ENCODE measurements around the gene HBEGF. TPM values are rescaled to one million over a fixed set of nuclear protein-coding genes. Genes with fewer than 3 reads are reported as not detected.

HBEGF gene
- total RNA-seq, 4 donors from 2014 or later, result 4.7 to 17.4 (median 6.6) TPM

GRCh38 chr5:140298183-140298601 lies 48.2 kb downstream of the HBEGF start:
- TF ChIP-seq POLR2AphosphoS5 (IDR thresholded peaks at IDR 0.05), result no peak
- TF ChIP-seq POLR2A (IDR thresholded peaks at IDR 0.05), result no peak
- no peak for TF ChIP-seq CTCF (IDR thresholded peaks at IDR 0.05)
- TF ChIP-seq EP300 (IDR thresholded peaks at IDR 0.05), result no peak
- WGBS, 2 donors (ENCODE audit: low coverage in 1 of 2), result 42 to 50% methylated on average over 1 of the region's 1 CpG
- no peaks in the 10 kb centered on the region for H3K27me3 ChIP-seq
- H3K4me3 ChIP-seq, result no peak overlapping the region
- H3K36me3 ChIP-seq, result peaks cover 0 to 21% of the 10 kb centered on the region in 2 donors
- no peak for ATAC-seq
- peaks cover 13 to 92% (median 22%) of the 10 kb centered on the region in 3 donors for H3K4me1 ChIP-seq
- no peaks in the 10 kb centered on the region for H3K9me3 ChIP-seq
- H3K27ac ChIP-seq, result peak overlapping the region in 3 of 4 donors; percentile 15 to 65 (median 61)

- no peak overlapping the region for H3K4me3 ChIP-seq
- peak overlapping the region in 2 of 4 donors; percentile 61 to 62 for H3K27ac ChIP-seq
- peaks cover 0 to 21% of the 10 kb centered on the region in 2 donors for H3K36me3 ChIP-seq
- H3K27me3 ChIP-seq, result no peaks in the 10 kb centered on the region
- no peak for ATAC-seq
- TF ChIP-seq CTCF (IDR thresholded peaks at IDR 0.05), result no peak
- no peak for TF ChIP-seq EP300 (IDR thresholded peaks at IDR 0.05)
- TF ChIP-seq POLR2A (IDR thresholded peaks at IDR 0.05), result no peak
- no peak for TF ChIP-seq POLR2AphosphoS5 (IDR thresholded peaks at IDR 0.05)
- no peaks in the 10 kb centered on the region for H3K9me3 ChIP-seq
- 45 to 50% methylated on average over 5 of the region's 5 CpGs for WGBS, 2 donors (ENCODE audit: low coverage in 1 of 2)
- peaks cover 15 to 98% (median 29%) of the 10 kb centered on the region in 3 donors for H3K4me1 ChIP-seq
These were observed 49.1 kb downstream of the HBEGF start for GRCh38 chr5:140297283-140297682.

GRCh38 chr5:140296289-140296688 lies 50.1 kb downstream of the HBEGF start:
- Histone ChIP-seq H3K36me3 (peaks cover 0 to 21% of the 10 kb centered on the region in 2 donors), H3K4me3 (no peak overlapping the region), H3K4me1 (peaks cover 14 to 98% (median 30%) of the 10 kb centered on the region in 3 donors), H3K27me3 (no peaks in the 10 kb centered on the region), H3K27ac (peak overlapping the region in 2 of 4 donors; percentile 61 to 62), H3K9me3 (no peaks in the 10 kb centered on the region)
- WGBS, 2 donors (ENCODE audit: low coverage in 1 of 2), result 71 to 75% methylated on average over 3 of the region's 3 CpGs
- TF ChIP-seq EP300 (IDR thresholded peaks at IDR 0.05) (no peak), POLR2AphosphoS5 (IDR thresholded peaks at IDR 0.05) (no peak), POLR2A (IDR thresholded peaks at IDR 0.05) (no peak), CTCF (IDR thresholded peaks at IDR 0.05) (no peak)
- ATAC-seq, result no peak

GRCh38 chr5:140295414-140295813 lies 51.0 kb downstream of the HBEGF start:
- H3K36me3 ChIP-seq, result peaks cover 0 to 20% of the 10 kb centered on the region in 2 donors
- H3K9me3 ChIP-seq, result no peaks in the 10 kb centered on the region
- peaks cover 17 to 96% (median 36%) of the 10 kb centered on the region in 3 donors for H3K4me1 ChIP-seq
- no peaks in the 10 kb centered on the region for H3K27me3 ChIP-seq
- no peak overlapping the region for H3K4me3 ChIP-seq
- ATAC-seq, result peak; percentile 81
- 0 to 8% methylated on average over 1 of the region's 1 CpG for WGBS, 2 donors (ENCODE audit: low coverage in 1 of 2)
- no peak for TF ChIP-seq EP300 (IDR thresholded peaks at IDR 0.05)
- peak; percentile 59 for TF ChIP-seq POLR2AphosphoS5 (IDR thresholded peaks at IDR 0.05)
- peak overlapping the region in 3 of 4 donors; percentile 2 to 62 (median 61) for H3K27ac ChIP-seq

GRCh38 chr5:140294753-140295152 lies 51.6 kb downstream of the HBEGF start:
- H3K27ac ChIP-seq, result peak overlapping the region in 3 of 4 donors; percentile 31 to 62 (median 55)
- peaks cover 17 to 90% (median 36%) of the 10 kb centered on the region in 3 donors for H3K4me1 ChIP-seq
- H3K4me3 ChIP-seq, result no peak overlapping the region
- no peaks in the 10 kb centered on the region for H3K9me3 ChIP-seq
- H3K36me3 ChIP-seq, result peaks cover 0 to 13% of the 10 kb centered on the region in 2 donors
- H3K27me3 ChIP-seq, result no peaks in the 10 kb centered on the region
- no peak for ATAC-seq
- TF ChIP-seq POLR2A (IDR thresholded peaks at IDR 0.05), result no peak
- no peak for TF ChIP-seq CTCF (IDR thresholded peaks at IDR 0.05)
- TF ChIP-seq EP300 (IDR thresholded peaks at IDR 0.05), result no peak
- no peak for TF ChIP-seq POLR2AphosphoS5 (IDR thresholded peaks at IDR 0.05)
- WGBS, 2 donors (ENCODE audit: low coverage in 1 of 2), result 40 to 60% methylated on average over 2 of the region's 2 CpGs
